A673 (cell line): Measurements from ENCODE around the gene KIN. TPM values are rescaled to one million over a fixed set of nuclear protein-coding genes. Genes with fewer than 3 reads are reported as not detected.

Experiments used
- BruUV-seq: library from RNA; stranded (reverse); fragments of 400-500 nt; replicated peaks from 2 replicates; lab custom pipeline; 2021; lab: Mats Ljungman, UMichigan
- CTCF ChIA-PET: fragments of 300-600 bp; sonication (Branson Sonifier 250); formaldehyde crosslinking; loops from one replicate; lab custom pipeline; 2022; ENCODE audit warnings: antibody characterized with exemption; lab: Charles Lee
- POLR2A ChIA-PET: fragments of 300-600 bp; sonication (Branson Sonifier 250); formaldehyde crosslinking; loops from one replicate; lab custom pipeline; 2022; ENCODE audit warnings: antibody characterized with exemption; ENCODE audit not compliant: low non-redundant PET; lab: Charles Lee
- DNase-seq: peaks from one replicate; pipeline ENCODE4 v3.0.0-alpha.2; 2015; ENCODE audit warnings: low spot score
- H3K27ac ChIP-seq: fragments of 200-600 bp; sonication (generic); 2 replicates; pipeline ENCODE4 v1.5.1; 2016; ENCODE audit warnings: mixed run types, low read depth, mild to moderate bottlenecking, mixed read lengths, antibody characterized with exemption, low read length; ENCODE audit not compliant: poor library complexity, severe bottlenecking
- H3K27me3 ChIP-seq: fragments of 200-600 bp; sonication (generic); replicated peaks from 2 replicates; pipeline ENCODE4 v1.6.1; 2017; ENCODE audit warnings: mixed run types, low read depth, mild to moderate bottlenecking, mixed read lengths, antibody characterized with exemption, low read length; ENCODE audit not compliant: insufficient read depth, poor library complexity
- H3K36me3 ChIP-seq: fragments of 200-600 bp; sonication (generic); 2 replicates; pipeline ENCODE4 v1.6.1; 2016; ENCODE audit warnings: mixed run types, mild to moderate bottlenecking, mixed read lengths, antibody characterized with exemption, low read length; ENCODE audit not compliant: insufficient read depth, poor library complexity, severe bottlenecking
- H3K4me1 ChIP-seq: fragments of 200-600 bp; sonication (generic); 2 replicates; pipeline ENCODE4 v1.6.1; 2017; ENCODE audit warnings: mixed run types, mild to moderate bottlenecking, mixed read lengths, antibody characterized with exemption, low read length; ENCODE audit not compliant: insufficient read depth, poor library complexity, severe bottlenecking
- H3K4me3 ChIP-seq: fragments of 200-600 bp; sonication (generic); 2 replicates; pipeline ENCODE4 v1.5.1; 2016; ENCODE audit warnings: low read depth, mixed run types, mild to moderate bottlenecking, mixed read lengths, low read length; ENCODE audit not compliant: poor library complexity, severe bottlenecking
- H3K9me3 ChIP-seq: fragments of 200-600 bp; sonication (generic); 2 replicates; pipeline ENCODE4 v1.6.1; 2016; ENCODE audit warnings: mixed run types, low read depth, mild to moderate bottlenecking, mixed read lengths, antibody characterized with exemption, low read length; ENCODE audit not compliant: poor library complexity, severe bottlenecking
- EZH2 ChIP-seq: fragments of 200-600 bp; sonication (generic); IDR thresholded peaks from 2 replicates; pipeline ENCODE4 v1.6.1; 2017; ENCODE audit warnings: borderline replicate concordance, low read depth, mild to moderate bottlenecking, mixed read lengths, antibody characterized with exemption, low read length; ENCODE audit not compliant: poor library complexity, severe bottlenecking
- intact Hi-C: fragments of 100-400 bp; cut with micrococcal nuclease; formaldehyde crosslinking; loops from one replicate; pipeline ENCODE4 v1.10.0; 2022; ENCODE audit not compliant: unreplicated experiment
- total RNA-seq: library from RNA; stranded (reverse); gene quantifications from 2 replicates; pipeline ENCODE4 v1.2.3, GENCODE V29; 2021
- TF ChIP-seq, protein P1 (sequence below): fragments of 300-800, 200-600 bp; sonication (generic); conservative IDR thresholded peaks from 2 replicates; pipeline ENCODE4 v1.5.1; 2017; ENCODE audit warnings: low read depth, mild to moderate bottlenecking, antibody characterized with exemption, low read length, moderate library complexity, mixed read lengths

KIN gene
- total RNA-seq, 1 experiment from 2014 or later: 16.3 TPM

DNA sequence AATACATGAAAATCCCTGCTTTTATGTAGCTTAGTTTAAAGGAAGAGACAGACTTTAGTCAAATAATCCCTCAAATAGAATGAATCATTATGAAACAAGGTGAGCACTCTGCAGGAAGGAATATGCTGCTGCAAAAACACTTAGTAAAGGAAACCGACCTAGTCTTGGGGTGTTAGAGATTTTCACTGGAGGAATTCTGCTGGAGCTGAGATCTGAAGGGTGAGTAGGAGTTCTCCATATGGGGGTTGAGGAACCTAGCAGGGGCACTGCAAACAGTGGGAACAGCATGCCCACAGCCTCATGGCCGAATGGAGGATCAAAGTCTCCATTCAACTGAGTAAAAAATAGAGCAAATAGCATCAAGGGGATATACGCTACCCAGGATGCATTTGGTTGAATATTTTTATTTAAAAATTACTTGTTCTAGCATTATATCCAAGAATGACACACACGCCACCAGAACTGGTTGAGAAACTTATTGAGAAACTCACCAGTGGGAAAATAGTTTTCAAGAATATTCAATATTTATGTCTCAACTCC, 81.2 kb downstream of the KIN start:
- H3K4me1 ChIP-seq: no peaks in the 10 kb centered on the region
- peaks cover 29% of the 10 kb centered on the region for H3K27me3 ChIP-seq
- H3K27ac ChIP-seq: no peak overlapping the region
- intact Hi-C loops: no loop called here
- no peaks in the 10 kb centered on the region for H3K36me3 ChIP-seq
- H3K9me3 ChIP-seq: no peaks in the 10 kb centered on the region
- BruUV-seq: no TSS peak
- TF ChIP-seq, protein P1, sequence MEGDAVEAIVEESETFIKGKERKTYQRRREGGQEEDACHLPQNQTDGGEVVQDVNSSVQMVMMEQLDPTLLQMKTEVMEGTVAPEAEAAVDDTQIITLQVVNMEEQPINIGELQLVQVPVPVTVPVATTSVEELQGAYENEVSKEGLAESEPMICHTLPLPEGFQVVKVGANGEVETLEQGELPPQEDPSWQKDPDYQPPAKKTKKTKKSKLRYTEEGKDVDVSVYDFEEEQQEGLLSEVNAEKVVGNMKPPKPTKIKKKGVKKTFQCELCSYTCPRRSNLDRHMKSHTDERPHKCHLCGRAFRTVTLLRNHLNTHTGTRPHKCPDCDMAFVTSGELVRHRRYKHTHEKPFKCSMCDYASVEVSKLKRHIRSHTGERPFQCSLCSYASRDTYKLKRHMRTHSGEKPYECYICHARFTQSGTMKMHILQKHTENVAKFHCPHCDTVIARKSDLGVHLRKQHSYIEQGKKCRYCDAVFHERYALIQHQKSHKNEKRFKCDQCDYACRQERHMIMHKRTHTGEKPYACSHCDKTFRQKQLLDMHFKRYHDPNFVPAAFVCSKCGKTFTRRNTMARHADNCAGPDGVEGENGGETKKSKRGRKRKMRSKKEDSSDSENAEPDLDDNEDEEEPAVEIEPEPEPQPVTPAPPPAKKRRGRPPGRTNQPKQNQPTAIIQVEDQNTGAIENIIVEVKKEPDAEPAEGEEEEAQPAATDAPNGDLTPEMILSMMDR: no peak
- no peak for TF ChIP-seq EZH2
- no peak overlapping the region for H3K4me3 ChIP-seq
- POLR2A ChIA-PET: no interaction called here
- no peak for DNase-seq
- CTCF ChIA-PET: no interaction called here

DNA sequence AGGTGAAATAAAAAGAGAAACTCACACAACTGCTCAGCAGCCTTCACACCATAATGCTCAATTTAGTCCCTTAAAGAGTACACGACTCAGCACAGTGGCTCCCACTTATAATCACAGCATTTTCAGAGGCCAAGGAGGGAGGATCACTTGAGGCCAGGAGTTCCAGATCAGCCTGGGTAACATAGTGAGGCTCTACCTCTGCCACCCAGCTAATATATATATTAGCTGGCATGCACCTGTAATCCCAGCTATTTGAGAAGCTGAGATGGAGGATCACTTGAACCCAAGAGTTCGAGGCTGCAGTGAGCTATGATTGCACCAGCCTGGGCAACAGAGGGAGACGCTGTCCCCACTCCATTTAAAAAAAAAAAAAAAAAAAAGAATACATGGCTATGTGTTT, 82.5 kb downstream of the KIN start:
- no peaks in the 10 kb centered on the region for H3K9me3 ChIP-seq
- TF ChIP-seq, protein P1: no peak
- no peak for TF ChIP-seq EZH2
- H3K4me1 ChIP-seq: no peaks in the 10 kb centered on the region
- no peak overlapping the region for H3K4me3 ChIP-seq
- CTCF ChIA-PET: no interaction called here
- intact Hi-C loops: no loop called here
- DNase-seq: no peak
- BruUV-seq: no TSS peak
- H3K36me3 ChIP-seq: no peaks in the 10 kb centered on the region
- H3K27ac ChIP-seq: no peak overlapping the region
- POLR2A ChIA-PET: interaction anchor here (0.6 kb wide), 2 partner anchors 1083 to 1173 kb away, joined by 10 to 20 read pairs; no protein-coding TSS in a partner anchor
- H3K27me3 ChIP-seq: peaks cover 29% of the 10 kb centered on the region

DNA sequence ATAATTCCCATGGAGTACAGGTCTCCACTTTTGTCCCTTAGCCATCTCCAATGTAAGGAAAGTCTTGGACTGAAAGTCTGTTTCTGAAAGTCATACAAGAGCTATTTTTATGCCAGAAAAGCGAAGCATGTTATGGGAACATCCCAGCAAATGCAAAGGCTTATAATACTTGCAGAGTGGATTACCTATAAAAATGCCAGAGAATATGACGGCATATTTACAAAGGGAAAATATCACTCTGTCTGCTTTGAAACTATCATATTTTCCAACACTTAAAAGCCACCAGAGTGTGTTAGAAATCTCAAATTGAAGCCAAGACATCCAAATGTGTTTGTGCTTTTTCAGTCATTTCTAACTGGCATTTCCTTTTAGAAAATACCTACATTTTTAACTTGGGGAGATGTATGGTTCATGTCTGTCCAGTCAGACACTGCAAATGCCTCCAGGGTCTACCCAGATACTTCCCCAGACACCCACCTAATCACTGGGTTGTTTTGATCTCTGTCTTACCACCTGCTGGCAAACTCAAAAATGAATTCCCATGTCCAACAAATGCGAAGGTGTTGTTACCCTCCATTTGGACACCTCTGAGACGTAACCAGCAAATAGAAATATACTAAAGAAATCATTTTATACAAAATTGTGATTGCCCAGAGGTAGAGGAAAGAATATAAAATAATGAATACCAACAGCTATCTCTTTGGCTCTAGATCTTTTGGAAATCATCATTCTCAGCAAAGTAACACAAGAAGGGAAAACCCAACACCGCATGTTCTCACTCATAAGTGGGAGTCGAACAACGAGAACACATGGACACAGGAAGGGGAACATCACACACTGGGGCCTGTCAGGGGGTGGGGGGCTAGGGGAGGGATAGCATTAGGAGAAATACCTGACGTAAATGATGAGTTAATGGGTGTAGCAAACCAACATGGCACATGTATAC, 83.4 kb downstream of the KIN start:
- no peak for DNase-seq
- Histone ChIP-seq H3K27ac (no peak overlapping the region), H3K27me3 (peaks cover 29% of the 10 kb centered on the region), H3K4me3 (no peak overlapping the region), H3K4me1 (no peaks in the 10 kb centered on the region), H3K36me3 (no peaks in the 10 kb centered on the region), H3K9me3 (no peaks in the 10 kb centered on the region)
- ChIA-PET POLR2A (no interaction called here), CTCF (no interaction called here)
- no peak for TF ChIP-seq EZH2
- TF ChIP-seq, protein P1: no peak
- intact Hi-C loops: no loop called here
- no TSS peak for BruUV-seq
